CD14-positive monocyte (primary cell): ENCODE results near the gene ECHDC3. TPM values are rescaled to one million over a fixed set of nuclear protein-coding genes. Genes with fewer than 3 reads are reported as not detected.

Source experiments
- DNase-seq, 3 donors: peaks; one replicate each; pipeline ENCODE4 v3.0.0-alpha.2; 2011 to 2022
- H2AFZ ChIP-seq: 2 replicates; pipeline ENCODE4 v1.6.0; 2012; ENCODE audit warnings: mild to moderate bottlenecking, low read depth, low read length, inconsistent platforms; ENCODE audit not compliant: insufficient read depth, poor library complexity, severe bottlenecking
- H3K27ac ChIP-seq, 2 donors: 1 replicate in 1 of 2; 2 replicates in 1 of 2; pipeline ENCODE4 v1.5.1; 2012 to 2013; ENCODE audit warnings: low read length in 2 of 2, control low read depth in 1 of 2, inconsistent platforms in 1 of 2, low read depth in 1 of 2, mild to moderate bottlenecking in 1 of 2
- H3K27me3 ChIP-seq, 2 donors: one replicate each; pipeline versions ENCODE4 v1.6.0 to v1.6.1; 2011 to 2013; ENCODE audit warnings: low read length in 2 of 2; ENCODE audit not compliant: control insufficient read depth in 2 of 2, insufficient read depth in 2 of 2
- H3K36me3 ChIP-seq, 2 donors: replicated peaks in 1 of 2; 1 replicate in 1 of 2; 2 replicates in 1 of 2; pipeline versions ENCODE4 v1.5.1 to v1.6.1; 2012 to 2013; ENCODE audit warnings: low read length in 2 of 2, control low read depth in 1 of 2, inconsistent platforms in 1 of 2, mild to moderate bottlenecking in 1 of 2; ENCODE audit not compliant: insufficient read depth in 2 of 2, control insufficient read depth in 1 of 2
- H3K4me1 ChIP-seq, 2 donors: 1 replicate in 1 of 2; 2 replicates in 1 of 2; pipeline versions ENCODE4 v1.5.1 to v1.6.1; 2012 to 2013; ENCODE audit warnings: low read length in 2 of 2, control low read depth in 1 of 2, inconsistent platforms in 1 of 2, mild to moderate bottlenecking in 1 of 2, moderate library complexity in 1 of 2; ENCODE audit not compliant: insufficient read depth in 2 of 2, control insufficient read depth in 1 of 2
- H3K4me2 ChIP-seq: replicated peaks from 2 replicates; pipeline ENCODE3; 2012; ENCODE audit warnings: low read length, moderate library complexity, mild to moderate bottlenecking; ENCODE audit not compliant: poor library complexity, severe bottlenecking; ENCODE audit errors: extremely low read depth
- H3K4me3 ChIP-seq, 3 experiments: fragments of 200-600 bp in 1 of 3; sonication (generic) in 1 of 3; replicated peaks in 1 of 3; 1 replicate in 2 of 3; 2 replicates in 1 of 3; pipeline ENCODE4 v1.5.1; 2011 to 2013; ENCODE audit warnings: low read length in 3 of 3, mild to moderate bottlenecking in 3 of 3, control low read depth in 2 of 3, low read depth in 2 of 3, inconsistent platforms in 1 of 3, moderate library complexity in 1 of 3
- H3K79me2 ChIP-seq: 2 replicates; pipeline ENCODE4 v1.6.0; 2012; ENCODE audit warnings: mild to moderate bottlenecking, control low read depth, inconsistent platforms, low read length, moderate library complexity; ENCODE audit not compliant: insufficient read depth
- H3K9ac ChIP-seq: 2 replicates; pipeline ENCODE4 v1.6.0; 2017; ENCODE audit warnings: low read length, mild to moderate bottlenecking; ENCODE audit not compliant: insufficient read depth, poor library complexity, severe bottlenecking
- H3K9me3 ChIP-seq, 2 donors: replicated peaks in 1 of 2; 1 replicate in 1 of 2; 2 replicates in 1 of 2; pipeline versions ENCODE4 v1.5.1 to v1.6.1; 2012 to 2013; ENCODE audit warnings: low read length in 2 of 2, control low read depth in 1 of 2; ENCODE audit not compliant: control insufficient read depth in 1 of 2, insufficient read depth in 1 of 2
- H4K20me1 ChIP-seq: 2 replicates; pipeline ENCODE4 v1.6.0; 2012; ENCODE audit warnings: mild to moderate bottlenecking, low read length, control low read depth, moderate library complexity; ENCODE audit not compliant: insufficient read depth
- H3K27ac Mint-ChIP-seq, 7 donors: one replicate each; pipeline ENCODE4 v1.8.0; 2020; ENCODE audit warnings: mild to moderate bottlenecking in 7 of 7, mixed read lengths in 7 of 7, moderate library complexity in 6 of 7, inconsistent platforms in 2 of 7
- H3K27me3 Mint-ChIP-seq, 3 donors: one replicate each; pipeline ENCODE4 v1.8.0; 2021 to 2022; ENCODE audit warnings: low read depth in 3 of 3, mild to moderate bottlenecking in 3 of 3, mixed read lengths in 3 of 3, moderate library complexity in 3 of 3, inconsistent platforms in 1 of 3
- H3K36me3 Mint-ChIP-seq, 2 donors: one replicate each; pipeline ENCODE4 v1.8.0; 2020; ENCODE audit warnings: mixed read lengths in 2 of 2, inconsistent platforms in 1 of 2, mild to moderate bottlenecking in 1 of 2
- H3K4me1 Mint-ChIP-seq: one replicate; pipeline ENCODE4 v1.8.0; 2020; ENCODE audit warnings: mild to moderate bottlenecking, mixed read lengths
- H3K4me3 Mint-ChIP-seq, 2 donors: one replicate each; pipeline ENCODE4 v1.8.0; 2020; ENCODE audit warnings: mild to moderate bottlenecking in 2 of 2, mixed read lengths in 2 of 2, moderate library complexity in 1 of 2
- H3K9me3 Mint-ChIP-seq, 7 donors: one replicate each; pipeline ENCODE4 v1.8.0; 2020 to 2022; ENCODE audit warnings: mixed read lengths in 7 of 7, mild to moderate bottlenecking in 6 of 7, moderate library complexity in 6 of 7, inconsistent platforms in 2 of 7
- WGBS: methylation state at CpG from one replicate; pipeline ENCODE4 v1.1.5; 2013; ENCODE audit warnings: missing lambda C conversion rate; ENCODE audit not compliant: insufficient coverage; 5-methylcytosine and 5-hydroxymethylcytosine counted together
- intact Hi-C, 2 donors: fragments of 100-400 bp; cut with micrococcal nuclease; formaldehyde crosslinking; loops; one replicate each; pipeline versions ENCODE4 v1.15.0 to v1.15.1; 2023
- polyA plus RNA-seq, 3 donors: library from polyadenylated mRNA; depleted of rRNA in 1 of 3; unstranded in 2 of 3; stranded (reverse) in 1 of 3; fragments of 300-500 nt in 2 of 3; fragments of >200 nt in 1 of 3; fragmentation: Illumina TruSeq in 2 of 3; gene quantifications; 1 replicate in 2 of 3; 2 replicates in 1 of 3; pipeline ENCODE4 v1.2.3, GENCODE V29; 2012 to 2021
- TF ChIP-seq, protein P1 (sequence below): fragments of 200-600 bp; IDR thresholded peaks from one replicate; pipeline ENCODE4 v1.8.0; 2022; ENCODE audit warnings: antibody characterized with exemption, mild to moderate bottlenecking

Gene ECHDC3
- polyA plus RNA-seq, 3 donors, result 9.2 to 10.6 (median 9.4) TPM

DNA sequence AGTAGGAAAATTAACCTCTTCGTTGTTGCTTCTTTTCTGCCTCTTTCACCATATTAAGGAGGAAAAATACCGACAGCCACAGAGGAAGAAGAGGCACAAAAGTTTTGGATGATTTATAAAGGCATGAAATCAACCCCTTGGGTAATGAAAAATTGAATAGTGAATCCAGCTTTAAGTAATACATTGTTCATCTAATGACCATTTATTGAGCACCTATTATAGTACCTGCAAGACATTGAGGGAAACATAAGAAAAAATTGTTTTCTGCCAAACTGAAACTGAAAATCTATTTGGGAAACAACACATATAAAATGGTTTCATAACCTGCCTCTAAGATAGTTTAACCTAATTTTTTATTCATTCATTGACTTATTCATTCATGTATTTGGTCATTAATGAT, 8.2 kb downstream of the ECHDC3 start:
- Mint-ChIP-seq H3K36me3 (peaks cover 42 to 55% of the 10 kb centered on the region in 2 donors), H3K27ac (peak overlapping the region in 5 of 7 donors; percentile 30 to 57 (median 43)), H3K4me1 (peaks cover 33% of the 10 kb centered on the region), H3K9me3 (peaks cover 0 to 2% (median 0%) of the 10 kb centered on the region in 7 donors), H3K27me3 (peaks cover 0 to 2% (median 2%) of the 10 kb centered on the region in 3 donors), H3K4me3 (no peak overlapping the region)
- intact Hi-C loops, result no loop called here
- Histone ChIP-seq H3K27ac (peak overlapping the region in 1 of 2 donors; percentile 39), H3K4me1 (peaks cover 18 to 33% of the 10 kb centered on the region in 2 donors), H3K4me2 (no peak overlapping the region), H4K20me1 (no peaks in the 10 kb centered on the region), H3K4me3 (no peak overlapping the region), H3K9me3 (no peaks in the 10 kb centered on the region), H3K9ac (no peak overlapping the region), H3K79me2 (no peaks in the 10 kb centered on the region), H3K27me3 (no peaks in the 10 kb centered on the region), H2AFZ (no peak overlapping the region), H3K36me3 (peaks cover 15 to 50% of the 10 kb centered on the region in 2 donors)
- no CpG with 5 or more reads among the region's 2 CpGs for WGBS
- TF ChIP-seq, protein P1, sequence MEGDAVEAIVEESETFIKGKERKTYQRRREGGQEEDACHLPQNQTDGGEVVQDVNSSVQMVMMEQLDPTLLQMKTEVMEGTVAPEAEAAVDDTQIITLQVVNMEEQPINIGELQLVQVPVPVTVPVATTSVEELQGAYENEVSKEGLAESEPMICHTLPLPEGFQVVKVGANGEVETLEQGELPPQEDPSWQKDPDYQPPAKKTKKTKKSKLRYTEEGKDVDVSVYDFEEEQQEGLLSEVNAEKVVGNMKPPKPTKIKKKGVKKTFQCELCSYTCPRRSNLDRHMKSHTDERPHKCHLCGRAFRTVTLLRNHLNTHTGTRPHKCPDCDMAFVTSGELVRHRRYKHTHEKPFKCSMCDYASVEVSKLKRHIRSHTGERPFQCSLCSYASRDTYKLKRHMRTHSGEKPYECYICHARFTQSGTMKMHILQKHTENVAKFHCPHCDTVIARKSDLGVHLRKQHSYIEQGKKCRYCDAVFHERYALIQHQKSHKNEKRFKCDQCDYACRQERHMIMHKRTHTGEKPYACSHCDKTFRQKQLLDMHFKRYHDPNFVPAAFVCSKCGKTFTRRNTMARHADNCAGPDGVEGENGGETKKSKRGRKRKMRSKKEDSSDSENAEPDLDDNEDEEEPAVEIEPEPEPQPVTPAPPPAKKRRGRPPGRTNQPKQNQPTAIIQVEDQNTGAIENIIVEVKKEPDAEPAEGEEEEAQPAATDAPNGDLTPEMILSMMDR, result no peak
- DNase-seq, result no peak

GRCh38 chr10:11754173-11754572, 12.0 kb downstream of the ECHDC3 start:
- H3K4me2 ChIP-seq, result no peak overlapping the region
- no peak overlapping the region for H3K4me3 ChIP-seq
- Mint-ChIP-seq H3K4me3 (no peak overlapping the region), H3K9me3 (peaks cover 0 to 2% (median 0%) of the 10 kb centered on the region in 7 donors), H3K4me1 (peaks cover 19% of the 10 kb centered on the region), H3K36me3 (peaks cover 49 to 69% of the 10 kb centered on the region in 2 donors), H3K27me3 (peaks cover 0 to 2% (median 0%) of the 10 kb centered on the region in 3 donors), H3K27ac (no peak overlapping the region)
- TF ChIP-seq, protein P1, result no peak
- H3K4me1 ChIP-seq, result peaks cover 3 to 14% of the 10 kb centered on the region in 2 donors
- H3K9me3 ChIP-seq, result no peaks in the 10 kb centered on the region
- H4K20me1 ChIP-seq, result peaks cover 7% of the 10 kb centered on the region
- H3K36me3 ChIP-seq, result peaks cover 19 to 58% of the 10 kb centered on the region in 2 donors
- no peak overlapping the region for H2AFZ ChIP-seq
- DNase-seq, result no peak
- no peak overlapping the region for H3K27ac ChIP-seq
- no CpG with 5 or more reads among the region's 1 CpG for WGBS
- H3K79me2 ChIP-seq, result no peaks in the 10 kb centered on the region
- H3K27me3 ChIP-seq, result no peaks in the 10 kb centered on the region
- H3K9ac ChIP-seq, result no peak overlapping the region
- intact Hi-C loops, result no loop called here
